Thyroid gland (tissue), 4 donors: Measurements from ENCODE around the gene LMO4. TPM values are rescaled to one million over a fixed set of nuclear protein-coding genes. Genes with fewer than 3 reads are reported as not detected.

Experiments
- DNase-seq, 2 donors: peaks; one replicate each; pipeline ENCODE4 v3.0.0-alpha.2; 2019
- H3K27ac ChIP-seq, 3 donors: fragments of 200-600 bp; sonication (generic); 1 replicate in 2 of 3; 2 replicates in 1 of 3; pipeline ENCODE4 v1.5.1; 2016 to 2019; ENCODE audit warnings: mild to moderate bottlenecking in 1 of 3, moderate library complexity in 1 of 3
- H3K27me3 ChIP-seq: fragments of 200-600 bp; sonication (generic); one replicate; pipeline ENCODE4 v1.5.1; 2019
- H3K36me3 ChIP-seq, 2 donors: fragments of 200-600 bp; sonication (generic); one replicate each; pipeline ENCODE4 v1.5.1; 2016 to 2019
- H3K4me1 ChIP-seq, 2 donors: fragments of 200-600 bp; sonication (generic); one replicate each; pipeline ENCODE4 v1.5.1; 2017 to 2019
- H3K4me3 ChIP-seq, 3 donors: fragments of 200-600 bp; sonication (generic); replicated peaks in 1 of 3; 1 replicate in 2 of 3; 2 replicates in 1 of 3; pipeline ENCODE4 v1.5.1; 2016; ENCODE audit warnings: mild to moderate bottlenecking in 1 of 3
- H3K9me3 ChIP-seq: fragments of 200-600 bp; sonication (generic); one replicate; pipeline ENCODE4 v1.5.1; 2017
- CTCF ChIP-seq, 6 experiments: fragments of 200-600 bp in 3 of 6; fragments of 450-650 bp in 3 of 6; sonication (generic) in 3 of 6; IDR thresholded peaks; one replicate each; pipeline ENCODE4 v1.5.1; 2016 to 2019; ENCODE audit warnings: antibody characterized with exemption in 6 of 6, mild to moderate bottlenecking in 2 of 6, inconsistent platforms in 1 of 6, moderate library complexity in 1 of 6
- POLR2A ChIP-seq, 2 donors: fragments of 450-650 bp; IDR thresholded peaks; one replicate each; pipeline ENCODE4 v1.6.1; 2017; ENCODE audit warnings: antibody characterized with exemption in 2 of 2, mild to moderate bottlenecking in 2 of 2, moderate library complexity in 1 of 2
- WGBS, 2 donors: methylation state at CpG; one replicate each; pipeline ENCODE4 v1.1.5; 2017; 5-methylcytosine and 5-hydroxymethylcytosine counted together
- intact Hi-C: fragments of 100-400 bp; cut with DNase I; formaldehyde crosslinking; loops from one replicate; pipeline ENCODE4 v1.15.1; 2023
- total RNA-seq, 4 donors: library from RNA; depleted of rRNA; stranded (reverse); fragments of >200 nt; gene quantifications; one replicate each; pipeline ENCODE4 v1.2.3, GENCODE V29; 2016

The LMO4 gene
- total RNA-seq, 4 donors from 2014 or later: 53.3 to 71.1 (median 60.3) TPM

- WGBS, 2 donors: 88 to 89% methylated on average over 4 of the region's 4 CpGs
- Histone ChIP-seq H3K9me3 (no peaks in the 10 kb centered on the region), H3K27ac (no peak overlapping the region), H3K4me3 (no peak overlapping the region), H3K4me1 (peaks cover 9 to 12% of the 10 kb centered on the region in 2 donors), H3K36me3 (no peaks in the 10 kb centered on the region), H3K27me3 (no peaks in the 10 kb centered on the region)
- no peak for TF ChIP-seq POLR2A (IDR thresholded peaks at IDR 0.05)
- TF ChIP-seq CTCF (IDR thresholded peaks at IDR 0.05): no peak
- no peak for DNase-seq
- intact Hi-C loops: no loop called here
These were observed 20.7 kb upstream of the LMO4 start for GRCh38 chr1:87307931-87308330.

GRCh38 chr1:87314091-87314490 lies 14.6 kb upstream of the LMO4 start:
- H3K27me3 ChIP-seq: no peaks in the 10 kb centered on the region
- H3K36me3 ChIP-seq: no peaks in the 10 kb centered on the region
- DNase-seq: no peak
- no peaks in the 10 kb centered on the region for H3K4me1 ChIP-seq
- no peak overlapping the region for H3K4me3 ChIP-seq
- H3K27ac ChIP-seq: no peak overlapping the region
- WGBS, 2 donors: 92 to 93% methylated on average over 6 of the region's 6 CpGs
- no peak for TF ChIP-seq CTCF (IDR thresholded peaks at IDR 0.05)
- TF ChIP-seq POLR2A (IDR thresholded peaks at IDR 0.05): no peak
- intact Hi-C loops: no loop called here
- H3K9me3 ChIP-seq: no peaks in the 10 kb centered on the region

- no peak overlapping the region for H3K27ac ChIP-seq
- DNase-seq: no peak
- no peaks in the 10 kb centered on the region for H3K9me3 ChIP-seq
- intact Hi-C loops: no loop called here
- TF ChIP-seq CTCF (IDR thresholded peaks at IDR 0.05): no peak
- TF ChIP-seq POLR2A (IDR thresholded peaks at IDR 0.05): no peak
- H3K27me3 ChIP-seq: no peaks in the 10 kb centered on the region
- H3K4me3 ChIP-seq: no peak overlapping the region
- 77 to 83% methylated on average over 5 of the region's 5 CpGs for WGBS, 2 donors
- no peaks in the 10 kb centered on the region for H3K4me1 ChIP-seq
- no peaks in the 10 kb centered on the region for H3K36me3 ChIP-seq
These were observed 10.5 kb upstream of the LMO4 start for GRCh38 chr1:87318056-87318650.

GRCh38 chr1:87318806-87319205 lies 9.9 kb upstream of the LMO4 start:
- WGBS, 2 donors: 79 to 82% methylated on average over 1 of the region's 1 CpG

More at GRCh38 chr1:87318806-87319205, 9.9 kb upstream of the LMO4 start:
- TF ChIP-seq CTCF (IDR thresholded peaks at IDR 0.05): no peak
- no peak for TF ChIP-seq POLR2A (IDR thresholded peaks at IDR 0.05)
- Histone ChIP-seq H3K27me3 (no peaks in the 10 kb centered on the region), H3K36me3 (no peaks in the 10 kb centered on the region), H3K4me1 (no peaks in the 10 kb centered on the region), H3K27ac (no peak overlapping the region), H3K9me3 (no peaks in the 10 kb centered on the region), H3K4me3 (no peak overlapping the region)
- DNase-seq: no peak
- intact Hi-C loops: no loop called here
